HG03060 (cell line): ENCODE measurements around the gene KRTAP13-2.

Experiments used
- ATAC-seq: cut with Tn5 transposase; IDR thresholded peaks from one replicate; pipeline ENCODE4 v1.9.1; 2021; ENCODE audit warnings: low read depth, moderate number of reproducible peaks; ENCODE audit not compliant: unreplicated experiment

Gene KRTAP13-2, protein sequence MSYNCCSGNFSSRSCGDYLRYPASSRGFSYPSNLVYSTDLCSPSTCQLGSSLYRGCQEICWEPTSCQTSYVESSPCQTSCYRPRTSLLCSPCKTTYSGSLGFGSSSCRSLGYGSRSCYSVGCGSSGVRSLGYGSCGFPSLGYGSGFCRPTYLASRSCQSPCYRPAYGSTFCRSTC

GRCh38 chr21:30372139-30372770, at the start of gene KRTAP13-2:
KRTAP13-2 (minus strand) TSS chr21:30372271; CDS start chr21:30372213, 58 bp downstream.
- ATAC-seq: no peak

- ATAC-seq: no peak
Observed at GRCh38 chr21:30415993-30416392, 43.9 kb upstream of the KRTAP13-2 start.

- no peak for ATAC-seq
Observed at GRCh38 chr21:30408782-30409494, 36.9 kb upstream of the KRTAP13-2 start.

- ATAC-seq: no peak
Observed at GRCh38 chr21:30395731-30396130, 23.7 kb upstream of the KRTAP13-2 start, which contains the start of gene KRTAP13-1. KRTAP13-1 (plus strand) TSS chr21:30396031; CDS start chr21:30396087, 56 bp downstream.

DNA sequence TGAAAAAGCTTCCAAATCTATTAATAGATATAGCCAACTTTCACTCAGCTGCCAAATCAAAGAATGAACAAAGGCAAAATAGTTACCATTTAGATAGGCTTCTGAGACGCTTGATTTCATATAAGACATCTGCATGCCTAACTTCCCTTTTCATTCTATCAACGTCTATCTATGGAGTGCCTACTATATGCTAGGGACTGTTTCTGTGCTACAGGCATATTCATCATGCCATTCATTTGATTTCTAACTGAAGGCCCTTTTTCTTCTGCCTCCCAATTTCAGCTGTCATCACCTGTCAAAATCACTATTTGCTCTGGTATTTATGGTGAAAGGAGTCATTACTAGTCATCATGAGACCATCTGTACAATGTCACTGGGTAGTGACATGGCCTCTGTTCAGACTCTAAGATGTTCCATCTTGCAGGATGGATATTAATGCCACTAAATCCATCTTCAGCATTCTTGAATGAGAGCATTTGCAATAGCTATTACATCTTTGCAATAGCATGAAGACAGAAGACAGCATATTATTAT, 19.5 kb upstream of the KRTAP13-2 start:
- ATAC-seq: no peak

- ATAC-seq: no peak
Observed at GRCh38 chr21:30382201-30382600, 10.1 kb upstream of the KRTAP13-2 start.

DNA sequence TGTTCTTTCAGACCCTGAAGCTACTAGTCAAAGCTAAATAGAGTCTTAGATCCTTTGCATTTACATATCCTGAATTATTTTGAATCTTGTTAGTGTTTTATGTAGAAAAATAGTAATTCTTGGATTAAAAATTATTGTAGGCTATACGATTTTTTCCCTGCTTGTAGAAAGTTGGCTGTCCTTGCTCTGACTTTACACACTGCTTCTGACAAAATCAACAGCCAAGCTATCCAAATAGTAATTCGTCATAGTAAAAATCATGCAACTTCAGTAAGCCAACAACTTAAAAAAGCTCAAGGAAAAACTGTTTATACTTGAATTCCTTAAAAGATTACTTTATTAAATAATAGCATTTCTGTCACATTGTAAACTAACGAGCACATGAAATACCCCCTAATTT, 16.2 kb downstream of the KRTAP13-2 start:
- ATAC-seq: no peak

DNA sequence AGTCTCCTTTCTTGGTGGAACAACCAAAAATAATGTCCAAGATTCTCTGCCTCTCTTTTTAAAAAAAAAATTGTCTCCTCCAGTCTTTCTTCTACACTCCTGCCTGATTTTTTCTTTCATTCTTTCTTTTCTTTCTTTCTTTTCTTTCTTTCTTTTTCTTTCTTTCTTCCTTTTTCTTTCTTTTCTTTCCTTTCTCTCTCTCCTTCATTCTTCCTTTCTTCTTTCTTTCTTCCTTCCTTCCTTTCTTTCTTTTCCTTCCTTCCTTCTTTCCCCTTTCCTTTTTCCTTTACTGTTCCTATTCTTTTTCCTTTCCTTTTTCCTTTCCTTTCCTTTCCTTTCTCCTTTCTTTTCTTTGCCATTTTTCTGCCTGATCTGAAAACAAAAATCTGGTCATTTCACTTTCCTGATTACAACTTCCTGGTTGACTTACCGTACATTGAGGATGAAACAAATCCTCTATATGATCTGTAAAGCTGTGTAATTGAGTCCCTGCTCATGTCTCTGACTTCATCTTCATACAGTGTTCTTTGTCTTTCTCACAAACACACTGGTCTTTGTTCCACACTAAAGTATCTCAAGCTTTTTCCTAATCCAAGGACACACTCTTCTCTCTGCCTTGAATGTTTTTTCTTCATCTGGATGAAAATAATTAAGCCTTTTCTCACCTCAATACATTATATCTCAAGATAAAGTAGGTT, 17.6 kb downstream of the KRTAP13-2 start:
- ATAC-seq: no peak

DNA sequence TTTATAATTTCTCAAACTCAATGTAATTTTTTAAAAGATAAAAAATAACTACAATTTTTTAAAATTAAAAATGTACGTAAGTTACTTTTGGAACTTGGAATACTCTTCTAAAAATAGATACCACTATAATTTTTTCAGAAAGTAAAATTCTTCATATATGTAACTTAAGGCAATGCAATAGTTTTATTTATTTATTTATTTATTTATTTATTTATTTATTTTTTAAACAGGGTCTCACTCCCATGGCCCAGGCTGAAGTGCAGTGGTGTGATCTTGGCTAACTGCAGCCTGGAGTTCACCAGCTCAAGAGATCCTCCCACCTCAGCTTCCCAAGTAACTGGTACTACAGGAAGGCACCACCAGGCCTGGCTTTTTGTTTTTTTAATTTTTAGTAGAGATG, 20.5 kb downstream of the KRTAP13-2 start:
- ATAC-seq: no peak

GRCh38 chr21:30349572-30349971, 22.5 kb downstream of the KRTAP13-2 start:
- no peak for ATAC-seq

GRCh38 chr21:30348506-30348905, 23.6 kb downstream of the KRTAP13-2 start, which contains the start of gene KRTAP23-1:
KRTAP23-1 (minus strand) TSS chr21:30348606; CDS start chr21:30348606, 0 bp downstream.
- no peak for ATAC-seq

- no peak for ATAC-seq
Observed at GRCh38 chr21:30345014-30345413, 27.1 kb downstream of the KRTAP13-2 start.

DNA sequence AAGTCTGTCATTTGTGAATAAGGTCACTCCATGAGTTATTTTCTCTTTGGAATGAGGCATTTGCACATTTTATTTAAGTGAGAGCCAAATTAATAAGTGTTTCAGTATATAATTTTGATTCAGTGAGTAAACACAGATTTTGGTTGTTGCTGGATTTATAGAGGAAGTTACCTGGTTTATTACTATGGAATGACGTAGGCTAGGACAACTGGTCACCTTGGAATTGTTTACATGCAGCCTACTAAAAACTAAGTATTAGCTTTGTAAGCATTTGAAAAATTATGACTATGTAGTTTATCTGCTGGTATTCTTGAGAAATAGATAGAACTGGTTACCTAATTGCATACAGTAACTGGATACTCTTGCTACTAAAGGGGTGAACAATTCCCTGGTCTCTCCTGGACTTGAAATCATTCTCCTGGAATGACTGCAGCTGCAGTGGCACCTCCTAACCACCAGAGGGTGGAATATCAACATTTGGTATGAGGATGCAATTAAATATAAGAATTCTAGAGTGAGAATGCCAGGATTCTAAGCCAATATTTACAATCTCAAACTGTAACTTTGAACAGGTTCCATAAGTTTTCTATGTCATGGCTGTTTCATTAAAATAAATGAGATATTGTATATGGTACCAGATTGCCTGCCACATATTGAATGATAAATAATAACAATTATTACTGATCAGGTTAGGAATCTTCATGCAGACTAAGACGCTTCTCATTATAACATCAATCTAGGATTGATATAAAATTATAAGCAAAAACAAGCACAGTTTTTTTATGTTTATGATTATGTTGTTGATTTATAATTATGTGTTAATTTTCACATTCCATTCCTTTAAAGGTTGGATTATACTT, 31.1 kb downstream of the KRTAP13-2 start:
- ATAC-seq: no peak

DNA sequence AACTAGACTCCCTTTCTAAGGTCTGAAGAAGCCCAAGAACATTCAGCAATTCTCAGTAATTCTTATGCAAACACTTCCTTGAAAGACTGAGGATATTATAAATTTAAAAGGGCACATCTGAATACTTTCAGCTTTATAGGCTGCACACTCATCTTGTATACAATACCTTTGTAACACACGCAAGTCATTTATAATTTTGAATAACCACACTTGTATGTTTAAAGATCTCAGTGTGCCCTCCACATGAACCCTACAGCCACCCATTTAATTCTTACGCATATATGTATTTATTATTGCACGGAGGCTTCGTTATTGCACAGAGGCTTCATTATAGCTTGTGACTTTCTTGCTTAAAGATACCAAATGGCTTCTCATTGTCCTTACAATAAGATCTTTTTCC, 33.4 kb downstream of the KRTAP13-2 start:
- no peak for ATAC-seq

DNA sequence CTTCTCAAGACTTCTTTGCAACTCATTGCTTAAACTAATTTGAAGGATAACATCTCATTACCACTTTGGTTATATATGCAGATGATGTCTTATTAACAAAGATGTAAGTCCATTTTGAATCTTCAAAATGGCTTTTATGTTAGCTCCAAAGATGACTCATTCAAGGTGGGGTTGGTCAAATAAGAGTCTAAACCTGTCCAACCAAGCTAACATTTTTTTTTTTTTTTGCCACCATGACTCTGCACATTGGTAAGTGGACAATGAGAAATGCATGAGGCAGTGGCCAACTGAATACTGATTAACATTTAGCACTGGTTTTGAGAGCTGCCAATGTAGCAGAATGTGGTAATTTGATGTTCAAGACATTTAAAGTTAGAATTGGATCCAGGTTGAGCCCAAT, 34.3 kb downstream of the KRTAP13-2 start:
- ATAC-seq: no peak

GRCh38 chr21:30337276-30337744, 34.8 kb downstream of the KRTAP13-2 start, which contains the start of gene KRTAP27-1:
KRTAP27-1 (minus strand) TSS chr21:30337694; CDS start chr21:30337668, 26 bp downstream.
- ATAC-seq: no peak

DNA sequence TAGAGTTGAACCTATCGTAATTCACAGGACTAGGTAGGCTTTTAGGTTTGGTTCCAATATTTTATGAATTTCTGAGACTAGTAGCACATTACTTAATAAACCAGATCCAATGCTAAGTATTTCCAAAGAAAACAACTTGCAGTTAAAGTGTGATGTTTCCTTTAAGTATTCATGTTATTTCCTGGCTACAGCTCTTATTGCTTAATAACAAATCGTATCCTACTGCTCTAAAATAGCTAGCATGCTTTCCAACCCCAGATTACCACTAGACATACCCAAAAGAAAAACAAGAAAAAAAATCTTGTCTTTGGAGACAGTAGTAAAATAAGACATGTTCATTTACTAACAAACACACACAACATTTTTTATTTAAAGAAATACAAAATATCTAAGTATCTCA, 35.5 kb downstream of the KRTAP13-2 start:
- no peak for ATAC-seq

- no peak for ATAC-seq
Observed at GRCh38 chr21:30333736-30334135, 38.3 kb downstream of the KRTAP13-2 start.

GRCh38 chr21:30332681-30333080, 39.4 kb downstream of the KRTAP13-2 start:
- no peak for ATAC-seq
